Right cardiac atrium (tissue), 5 donors: ENCODE measurements around the gene STRBP. TPM values are rescaled to one million over a fixed set of nuclear protein-coding genes. Genes with fewer than 3 reads are reported as not detected.

Experiments used
- ATAC-seq, 2 donors: fragments of 200-7000 bp; cut with Tn5 transposase; one replicate each; pipeline versions ENCODE4 v1.8.0 to v1.9.1; 2020; ENCODE audit warnings: moderate library complexity in 2 of 2, mild to moderate bottlenecking in 1 of 2
- DNase-seq, 3 donors: peaks; one replicate each; pipeline ENCODE4 v3.0.0-alpha.2; 2020
- H3K27ac ChIP-seq: one replicate; pipeline ENCODE4 v1.5.1; 2013; ENCODE audit warnings: mild to moderate bottlenecking, low read length, control low read depth, moderate library complexity
- H3K27me3 ChIP-seq: one replicate; pipeline ENCODE4 v1.6.1; 2013; ENCODE audit not compliant: control insufficient read depth, insufficient read depth
- H3K4me1 ChIP-seq: one replicate; pipeline ENCODE4 v1.6.1; 2013; ENCODE audit warnings: low read length; ENCODE audit not compliant: control insufficient read depth, insufficient read depth
- H3K4me3 ChIP-seq: one replicate; pipeline ENCODE4 v1.5.1; 2013; ENCODE audit warnings: low read length, control low read depth
- H3K9me3 ChIP-seq: one replicate; pipeline ENCODE4 v1.6.1; 2013; ENCODE audit warnings: low read length; ENCODE audit not compliant: control insufficient read depth
- WGBS: extraction: QIAGEN DNeasy Blood & Tissue Kit; methylation state at CpG from one replicate; pipeline ENCODE4 v1.1.7; 2013; 5-methylcytosine and 5-hydroxymethylcytosine counted together
- intact Hi-C, 4 donors: fragments of 100-400 bp; cut with DNase I; formaldehyde crosslinking; loops; one replicate each; pipeline versions ENCODE4 v1.11.0 to v1.14.0; 2022 to 2023
- polyA plus RNA-seq: library from polyadenylated mRNA; stranded (reverse); fragments of 200-250 nt; gene quantifications from one replicate; pipeline ENCODE4 v1.2.3, GENCODE V29; 2013
- total RNA-seq, 4 donors: library from RNA; stranded (reverse); fragmentation: NEBNext Ultra II Directional; extraction: Animal tissue kit (Norgen Biotek cat#: 25700); gene quantifications; one replicate each; pipeline ENCODE4 v1.2.1, GENCODE V29; 2021
- donor health status: healthy with polysubstance abuse.
- donor health status: DM: no; HTN: yes; CAD: no.
- donor health status: DM: no; HTN: no; CAD: no.
- donor health status: DM: no; HTN: yes; CAD: no; lungs with severe emphysema.
- donor health status: DM: yes; HTN: yes; CAD: no.

The STRBP gene
- total and polyA plus RNA-seq, 5 donors = 9.8 to 26.8 (median 21.2) TPM

- ATAC-seq (no peak), DNase-seq (no peak)
- H3K4me3 ChIP-seq = no peak overlapping the region
- H3K4me1 ChIP-seq = no peaks in the 10 kb centered on the region
- no peak overlapping the region for H3K27ac ChIP-seq
- H3K27me3 ChIP-seq = no peaks in the 10 kb centered on the region
- WGBS = 71% methylated on average over 4 of the region's 4 CpGs
- intact Hi-C loops = no loop called here
- H3K9me3 ChIP-seq = no peaks in the 10 kb centered on the region
These were observed 170.3 kb downstream of the STRBP start for GRCh38 chr9:123098096-123098459.

- no peak for ATAC-seq
- Histone ChIP-seq H3K4me3 (no peak overlapping the region), H3K27me3 (no peaks in the 10 kb centered on the region), H3K4me1 (no peaks in the 10 kb centered on the region), H3K9me3 (no peaks in the 10 kb centered on the region), H3K27ac (no peak overlapping the region)
- intact Hi-C loops = no loop called here
- no peak for DNase-seq
- 90% methylated on average over 3 of the region's 3 CpGs for WGBS
These were observed 170.8 kb downstream of the STRBP start for GRCh38 chr9:123097430-123098095.

GRCh38 chr9:123096987-123097386 lies 171.4 kb downstream of the STRBP start:
- 46% methylated on average over 3 of the region's 3 CpGs for WGBS
- intact Hi-C loops = no loop called here
- Histone ChIP-seq H3K27ac (no peak overlapping the region), H3K9me3 (no peaks in the 10 kb centered on the region), H3K27me3 (no peaks in the 10 kb centered on the region), H3K4me3 (no peak overlapping the region), H3K4me1 (no peaks in the 10 kb centered on the region)
- ATAC-seq (no peak), DNase-seq (no peak)

- Histone ChIP-seq H3K9me3 (no peaks in the 10 kb centered on the region), H3K4me3 (no peak overlapping the region), H3K27ac (no peak overlapping the region), H3K4me1 (no peaks in the 10 kb centered on the region), H3K27me3 (no peaks in the 10 kb centered on the region)
- no peak for DNase-seq
- 56% methylated on average over 3 of the region's 3 CpGs for WGBS
- no peak for ATAC-seq
- intact Hi-C loops = no loop called here
These were observed 175.2 kb downstream of the STRBP start for GRCh38 chr9:123093141-123093540.

- WGBS = 91% methylated on average over 2 of the region's 2 CpGs
- intact Hi-C loops = no loop called here
- ATAC-seq = no peak
These were observed 176.9 kb downstream of the STRBP start for GRCh38 chr9:123091459-123091858.

GRCh38 chr9:123090956-123091355 lies 177.4 kb downstream of the STRBP start:
- no peaks in the 10 kb centered on the region for H3K4me1 ChIP-seq
- intact Hi-C loops = no loop called here
- WGBS = 76% methylated on average over 2 of the region's 2 CpGs
- no peaks in the 10 kb centered on the region for H3K27me3 ChIP-seq
- no peaks in the 10 kb centered on the region for H3K9me3 ChIP-seq
- ATAC-seq = no peak
- H3K4me3 ChIP-seq = no peak overlapping the region
- H3K27ac ChIP-seq = no peak overlapping the region
- no peak for DNase-seq

More at GRCh38 chr9:123091459-123091858, 176.9 kb downstream of the STRBP start:
- Histone ChIP-seq H3K4me1 (no peaks in the 10 kb centered on the region), H3K27ac (no peak overlapping the region), H3K9me3 (no peaks in the 10 kb centered on the region), H3K27me3 (no peaks in the 10 kb centered on the region), H3K4me3 (no peak overlapping the region)
- no peak for DNase-seq

- no peaks in the 10 kb centered on the region for H3K4me1 ChIP-seq
- ATAC-seq (no peak), DNase-seq (no peak)
- no peaks in the 10 kb centered on the region for H3K27me3 ChIP-seq
- H3K9me3 ChIP-seq = no peaks in the 10 kb centered on the region
- intact Hi-C loops = no loop called here
- no peak overlapping the region for H3K27ac ChIP-seq
- no peak overlapping the region for H3K4me3 ChIP-seq
- WGBS = 65% methylated on average over 8 of the region's 8 CpGs
These were observed 178.0 kb downstream of the STRBP start for GRCh38 chr9:123090198-123090896.

- no peak for DNase-seq
- Histone ChIP-seq H3K27ac (no peak overlapping the region), H3K4me3 (no peak overlapping the region), H3K9me3 (no peaks in the 10 kb centered on the region), H3K4me1 (no peaks in the 10 kb centered on the region), H3K27me3 (no peaks in the 10 kb centered on the region)
- ATAC-seq = no peak
- WGBS = 98% methylated on average over 5 of the region's 5 CpGs
- intact Hi-C loops = no loop called here
These were observed 178.6 kb downstream of the STRBP start for GRCh38 chr9:123089790-123090189.

- Histone ChIP-seq H3K4me1 (no peaks in the 10 kb centered on the region), H3K27ac (no peak overlapping the region), H3K4me3 (no peak overlapping the region), H3K27me3 (no peaks in the 10 kb centered on the region), H3K9me3 (no peaks in the 10 kb centered on the region)
- WGBS = 75% methylated on average over 1 of the region's 1 CpG
- no peak for DNase-seq
- intact Hi-C loops = no loop called here
- peak; percentile 25 to 62 for ATAC-seq
These were observed 179.3 kb downstream of the STRBP start for GRCh38 chr9:123089040-123089439.

GRCh38 chr9:123087359-123087888 lies 181.0 kb downstream of the STRBP start:
- Histone ChIP-seq H3K4me1 (no peaks in the 10 kb centered on the region), H3K27me3 (no peaks in the 10 kb centered on the region), H3K4me3 (no peak overlapping the region), H3K9me3 (no peaks in the 10 kb centered on the region), H3K27ac (no peak overlapping the region)
- DNase-seq (no peak), ATAC-seq (peak; percentile 46 to 54)
- intact Hi-C loops = no loop called here
- 80% methylated on average over 4 of the region's 4 CpGs for WGBS

GRCh38 chr9:123085916-123086315 lies 182.5 kb downstream of the STRBP start:
- no peaks in the 10 kb centered on the region for H3K4me1 ChIP-seq
- no peak overlapping the region for H3K4me3 ChIP-seq
- DNase-seq (no peak), ATAC-seq (no peak)
- 61% methylated on average over 2 of the region's 2 CpGs for WGBS
- no peak overlapping the region for H3K27ac ChIP-seq
- intact Hi-C loops = no loop called here
- H3K27me3 ChIP-seq = no peaks in the 10 kb centered on the region
- no peaks in the 10 kb centered on the region for H3K9me3 ChIP-seq
